GM18873 (cell line): ENCODE measurements around the gene SERPINA5.
"Not testable (repeated sequence)": the region's sequence is repeated elsewhere in the genome, so short reads cannot be mapped to it uniquely, and the experiment has no call there.

Experiments
- ATAC-seq: cut with Tn5 transposase; IDR thresholded peaks from one replicate; pipeline ENCODE4 v1.9.1; 2021; ENCODE audit warnings: mild to moderate bottlenecking, moderate library complexity, moderate number of reproducible peaks; ENCODE audit not compliant: unreplicated experiment, low FRiP score

Gene SERPINA5

DNA sequence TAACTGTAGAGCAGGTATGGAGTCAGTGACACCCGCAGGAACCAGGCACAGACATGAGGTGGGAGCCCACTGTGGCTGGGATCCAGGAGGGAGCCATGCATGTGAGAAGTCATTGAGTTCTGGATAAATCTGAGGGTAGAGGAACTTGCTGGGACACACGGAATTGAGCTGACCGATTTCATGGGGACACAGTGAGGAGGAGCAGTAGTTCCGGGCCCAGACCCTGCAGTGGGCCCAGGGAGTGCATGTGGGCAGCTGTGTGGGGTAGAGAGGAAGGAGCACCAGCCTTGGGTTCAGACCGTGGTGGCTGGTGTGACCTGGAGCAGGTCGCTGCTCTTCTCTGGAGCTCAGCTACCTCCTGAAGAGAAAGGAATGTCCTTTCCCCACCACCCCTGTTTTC is 39.4 kb downstream of the SERPINA5 start:
- ATAC-seq = no peak

DNA sequence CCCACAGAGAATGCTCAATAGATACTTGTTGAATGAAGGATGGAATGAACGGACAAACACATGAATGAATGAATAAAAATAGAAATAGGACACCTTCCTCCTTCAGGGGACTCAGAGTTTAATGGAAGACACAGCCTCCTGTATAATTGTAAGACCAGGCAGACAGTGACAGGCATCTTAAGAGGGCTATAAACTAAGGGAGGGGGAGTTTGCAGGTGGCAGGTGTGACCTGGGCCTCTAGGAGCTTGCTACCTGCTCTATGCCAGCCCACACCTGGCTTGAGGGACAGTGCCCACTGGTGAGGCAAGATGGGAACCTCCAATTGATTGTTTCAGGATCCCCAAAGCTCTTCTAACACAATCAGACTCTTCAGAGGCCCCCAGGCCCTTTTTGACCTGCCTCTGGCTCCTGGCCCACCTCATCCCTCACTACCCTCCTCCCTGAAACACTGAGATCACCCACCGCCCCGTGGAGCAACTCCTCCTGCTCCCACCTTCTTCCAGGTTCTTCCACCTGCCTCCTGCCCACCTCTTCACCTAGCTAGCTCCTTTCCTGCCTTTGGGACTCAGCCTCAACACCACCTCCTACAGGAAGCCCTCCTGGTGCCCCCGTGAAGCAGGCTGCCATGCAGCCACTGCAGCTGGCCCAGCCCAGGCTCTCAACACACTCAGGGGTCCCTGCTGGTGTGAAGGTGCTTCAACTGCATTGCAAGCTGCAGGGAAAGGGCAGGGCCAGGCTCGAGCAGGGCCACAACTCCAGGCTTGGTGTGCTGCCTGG is 40.3 kb downstream of the SERPINA5 start:
- no peak for ATAC-seq

- no peak for ATAC-seq
These were observed 41.6 kb downstream of the SERPINA5 start for GRCh38 chr14:94622653-94623421.

DNA sequence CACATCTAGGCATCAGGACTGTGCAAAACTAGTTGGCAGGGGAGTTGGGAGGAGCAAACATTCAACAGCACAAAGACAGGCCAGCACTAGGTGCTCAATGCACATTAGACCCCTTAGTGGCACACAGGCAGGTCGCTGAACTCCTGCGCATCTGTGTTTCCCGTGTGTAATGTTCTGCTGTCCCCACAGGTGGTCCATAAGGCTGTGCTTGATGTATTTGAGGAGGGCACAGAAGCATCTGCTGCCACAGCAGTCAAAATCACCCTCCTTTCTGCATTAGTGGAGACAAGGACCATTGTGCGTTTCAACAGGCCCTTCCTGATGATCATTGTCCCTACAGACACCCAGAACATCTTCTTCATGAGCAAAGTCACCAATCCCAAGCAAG is 42.2 kb downstream of the SERPINA5 start:
- no peak for ATAC-seq

- ATAC-seq = no peak
These were observed 42.8 kb downstream of the SERPINA5 start for GRCh38 chr14:94623856-94624499.

DNA sequence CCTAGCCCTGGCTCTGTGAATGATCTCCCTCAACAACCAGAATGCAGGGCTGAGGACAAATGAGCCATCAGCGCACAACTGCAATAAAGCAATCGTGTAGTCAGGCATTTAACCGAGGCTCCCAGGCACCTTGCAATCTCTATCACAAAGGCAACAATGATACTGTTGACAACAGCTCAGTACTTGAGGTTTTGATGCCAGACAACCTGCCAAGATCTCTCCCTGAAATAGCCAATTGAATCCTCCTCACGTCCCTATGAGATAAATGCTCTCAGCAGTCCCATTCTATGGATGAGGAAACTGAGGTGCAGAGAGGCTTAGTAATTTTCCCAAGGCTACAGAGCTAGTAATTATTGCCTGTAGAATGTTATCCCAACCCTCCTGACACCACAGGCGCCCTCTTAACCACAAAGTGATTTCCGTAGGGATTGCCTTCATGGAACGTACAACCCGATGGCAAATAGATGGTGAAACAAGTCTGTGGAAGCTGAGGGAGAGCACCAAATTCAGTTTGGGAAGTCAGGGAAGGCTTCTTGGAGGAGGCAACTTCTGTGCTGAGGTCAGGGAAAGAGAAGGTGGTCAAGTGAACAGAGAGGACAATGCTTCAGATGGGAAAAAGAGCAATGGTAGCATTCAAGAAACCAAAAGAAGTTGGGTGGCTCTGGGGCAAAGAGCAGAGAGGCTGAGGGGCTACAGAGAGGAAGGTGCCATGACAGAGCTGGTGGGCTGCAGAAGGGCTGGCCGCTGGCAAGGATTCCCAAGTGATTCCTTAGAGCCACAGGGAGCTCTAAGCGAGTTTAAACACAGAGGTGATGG is 43.5 kb downstream of the SERPINA5 start:
- ATAC-seq = no peak

DNA sequence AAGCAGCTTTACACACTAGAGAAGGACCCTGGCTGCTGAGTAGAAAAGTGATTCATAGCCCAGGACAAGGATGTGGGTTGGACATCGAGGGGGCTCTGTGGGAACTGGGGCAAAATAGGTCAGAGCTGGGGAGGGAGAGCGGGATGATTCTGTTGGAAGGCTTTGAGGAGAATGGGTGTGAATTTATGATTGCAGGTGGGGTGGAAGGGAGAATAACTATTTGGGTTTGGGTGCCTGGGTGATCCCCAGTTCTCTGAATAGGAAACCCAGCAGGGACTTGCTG is 44.1 kb downstream of the SERPINA5 start:
- no peak for ATAC-seq

- no peak for ATAC-seq
These were observed 47.4 kb downstream of the SERPINA5 start for GRCh38 chr14:94628578-94628977.

DNA sequence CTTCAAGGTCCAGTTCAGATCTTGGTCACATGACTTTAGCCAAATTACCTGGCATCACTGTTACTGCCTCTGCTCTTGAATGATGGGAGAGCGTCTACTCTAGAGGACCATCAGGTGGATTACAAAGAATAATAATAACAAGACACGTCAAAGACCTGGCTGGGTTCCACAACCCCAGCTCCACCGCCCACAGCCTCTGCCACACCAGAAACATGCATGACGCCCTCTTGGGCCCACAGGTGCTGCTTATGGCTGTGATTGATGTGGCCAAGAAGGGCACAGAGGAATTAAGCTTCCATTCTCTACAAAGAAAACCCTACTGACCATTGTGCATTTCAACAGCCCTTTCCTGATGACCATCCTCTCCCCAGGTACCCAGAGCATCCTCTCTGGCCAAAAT is 49.2 kb downstream of the SERPINA5 start:
- no peak for ATAC-seq

- ATAC-seq = no peak
These were observed 49.8 kb downstream of the SERPINA5 start for GRCh38 chr14:94631050-94631449.

- ATAC-seq = no peak
These were observed 50.5 kb downstream of the SERPINA5 start for GRCh38 chr14:94631536-94632304.

DNA sequence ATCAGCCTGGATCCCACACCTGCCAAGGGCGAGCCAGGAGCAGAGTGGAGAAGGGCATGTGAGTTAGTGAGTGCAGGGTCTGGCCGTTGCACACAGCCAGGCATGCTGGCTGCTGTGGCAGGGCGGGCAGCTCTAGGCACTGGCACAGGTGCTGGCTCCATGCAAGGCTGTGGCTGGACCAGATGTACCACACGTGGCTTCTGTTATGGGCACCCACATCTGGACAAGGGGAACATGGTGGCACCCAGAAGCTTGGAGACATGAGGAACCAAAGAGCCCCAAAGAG is 51.0 kb downstream of the SERPINA5 start:
- no peak for ATAC-seq

GRCh38 chr14:94633121-94633520 is 51.9 kb downstream of the SERPINA5 start:
- ATAC-seq = no peak

DNA sequence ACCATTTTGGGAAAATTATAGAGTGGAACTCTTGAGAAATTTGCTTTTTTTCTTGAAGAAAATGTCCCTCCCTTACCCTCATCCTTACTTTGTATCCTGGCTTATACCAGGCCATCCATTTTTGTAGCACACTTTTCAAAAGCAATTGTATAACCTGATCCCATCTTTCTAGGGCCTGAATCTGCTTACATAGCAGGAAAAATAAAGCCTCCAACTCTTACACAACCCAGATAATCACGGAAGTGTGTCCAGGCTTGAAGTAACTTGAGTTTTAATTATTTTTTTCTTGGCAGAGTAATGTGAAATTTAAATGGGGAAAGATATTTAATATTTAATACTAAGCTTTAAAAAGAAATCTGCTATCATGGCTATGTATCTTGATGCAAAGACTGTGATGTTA is 53.9 kb downstream of the SERPINA5 start:
- no peak for ATAC-seq

DNA sequence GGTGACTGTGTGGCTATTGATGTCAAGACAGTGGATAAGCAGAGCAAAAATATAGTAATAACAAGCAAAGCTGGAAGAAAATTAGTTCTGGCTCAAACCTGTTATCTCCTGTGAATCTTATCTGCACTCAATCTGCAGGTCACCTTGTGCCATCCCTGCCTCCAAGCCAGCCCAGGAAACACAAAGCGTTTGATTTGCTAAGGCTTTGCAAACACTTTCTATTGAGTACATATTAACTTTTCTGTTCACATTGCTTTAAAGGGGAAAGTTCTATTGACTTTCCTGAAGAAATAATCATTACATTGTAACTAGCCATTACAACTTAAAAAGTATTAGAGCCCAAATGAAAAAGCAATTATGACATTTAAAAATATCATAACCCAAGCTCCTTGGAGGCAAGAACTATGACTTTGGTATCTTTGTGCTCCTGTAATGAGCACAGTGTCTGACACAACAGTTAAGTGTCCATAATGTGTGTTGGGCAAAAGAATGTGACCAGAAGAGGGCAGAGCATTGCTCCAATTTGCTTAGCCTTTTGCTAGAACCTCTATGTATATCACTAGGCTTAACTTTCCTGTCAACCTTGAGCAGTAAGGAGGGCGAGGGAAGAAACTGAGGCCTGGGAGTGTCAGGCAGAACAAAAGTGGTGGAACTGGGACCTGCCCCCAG is 55.7 kb downstream of the SERPINA5 start:
- ATAC-seq = no peak

GRCh38 chr14:94637814-94638213 is 56.6 kb downstream of the SERPINA5 start:
- not testable (repeated sequence) for ATAC-seq

DNA sequence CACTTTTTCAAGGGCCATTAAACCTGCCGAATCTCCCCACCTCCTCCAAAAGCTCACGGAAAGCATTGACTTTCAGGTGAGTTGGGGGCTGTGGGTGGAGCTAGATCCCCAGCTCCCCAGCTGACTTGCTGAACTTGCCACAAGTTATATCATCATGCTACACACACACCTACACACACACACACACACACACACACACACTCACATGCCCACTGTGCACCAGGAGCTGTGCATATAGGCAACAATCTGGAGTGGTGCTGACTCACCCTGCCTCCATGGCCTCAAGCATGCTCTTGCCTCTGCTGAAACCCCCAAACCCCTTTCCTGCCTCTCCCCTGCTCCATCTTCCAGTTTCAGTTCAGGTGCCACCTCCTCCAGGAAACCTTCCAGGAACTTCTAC is 57.1 kb downstream of the SERPINA5 start:
- ATAC-seq = no peak

GRCh38 chr14:94638961-94639817 is 58.0 kb downstream of the SERPINA5 start:
- no peak for ATAC-seq
